LNCAP (cell line): ENCODE measurements around the gene CLPX.

Source experiments
- TF ChIP-seq, protein P1 (sequence below): fragments of 450-650 bp; IDR thresholded peaks from 2 replicates; pipeline ENCODE4 v1.5.1; 2017; ENCODE audit warnings: mild to moderate bottlenecking

CLPX gene

DNA sequence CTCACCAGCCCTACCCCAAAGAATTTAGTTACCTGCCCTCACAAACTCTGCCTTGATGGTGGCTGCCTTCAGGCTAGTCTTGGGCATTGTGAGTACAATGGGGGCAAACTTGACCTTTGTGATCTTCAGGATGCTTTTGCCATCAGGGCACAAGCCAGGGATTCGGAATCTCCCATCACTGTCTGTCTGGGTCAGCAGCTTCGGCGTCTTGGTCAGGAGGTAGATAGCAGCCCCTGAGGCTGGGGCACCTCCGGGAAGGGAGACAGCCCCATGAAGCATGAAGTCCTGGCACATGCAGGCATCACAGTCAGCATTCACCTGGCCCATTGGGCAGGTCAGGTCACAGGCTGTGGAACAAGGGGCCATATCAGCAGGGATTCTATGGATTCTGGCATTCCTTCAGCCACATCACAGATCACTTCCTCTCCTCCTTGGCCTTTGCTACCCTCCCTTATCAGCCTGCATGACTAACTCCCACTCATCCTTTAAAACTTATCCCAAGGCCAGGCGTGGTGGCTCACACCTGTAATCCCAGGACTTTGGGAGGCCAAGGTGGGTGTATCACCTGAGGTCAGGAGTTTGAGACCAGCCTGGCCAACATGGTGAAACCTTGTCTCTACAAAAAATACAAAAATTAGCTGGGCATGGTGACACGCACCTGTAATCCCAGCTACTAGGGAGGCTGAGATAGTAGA, 19.2 kb upstream of the CLPX start:
- TF ChIP-seq, protein P1, sequence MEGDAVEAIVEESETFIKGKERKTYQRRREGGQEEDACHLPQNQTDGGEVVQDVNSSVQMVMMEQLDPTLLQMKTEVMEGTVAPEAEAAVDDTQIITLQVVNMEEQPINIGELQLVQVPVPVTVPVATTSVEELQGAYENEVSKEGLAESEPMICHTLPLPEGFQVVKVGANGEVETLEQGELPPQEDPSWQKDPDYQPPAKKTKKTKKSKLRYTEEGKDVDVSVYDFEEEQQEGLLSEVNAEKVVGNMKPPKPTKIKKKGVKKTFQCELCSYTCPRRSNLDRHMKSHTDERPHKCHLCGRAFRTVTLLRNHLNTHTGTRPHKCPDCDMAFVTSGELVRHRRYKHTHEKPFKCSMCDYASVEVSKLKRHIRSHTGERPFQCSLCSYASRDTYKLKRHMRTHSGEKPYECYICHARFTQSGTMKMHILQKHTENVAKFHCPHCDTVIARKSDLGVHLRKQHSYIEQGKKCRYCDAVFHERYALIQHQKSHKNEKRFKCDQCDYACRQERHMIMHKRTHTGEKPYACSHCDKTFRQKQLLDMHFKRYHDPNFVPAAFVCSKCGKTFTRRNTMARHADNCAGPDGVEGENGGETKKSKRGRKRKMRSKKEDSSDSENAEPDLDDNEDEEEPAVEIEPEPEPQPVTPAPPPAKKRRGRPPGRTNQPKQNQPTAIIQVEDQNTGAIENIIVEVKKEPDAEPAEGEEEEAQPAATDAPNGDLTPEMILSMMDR: no peak

DNA sequence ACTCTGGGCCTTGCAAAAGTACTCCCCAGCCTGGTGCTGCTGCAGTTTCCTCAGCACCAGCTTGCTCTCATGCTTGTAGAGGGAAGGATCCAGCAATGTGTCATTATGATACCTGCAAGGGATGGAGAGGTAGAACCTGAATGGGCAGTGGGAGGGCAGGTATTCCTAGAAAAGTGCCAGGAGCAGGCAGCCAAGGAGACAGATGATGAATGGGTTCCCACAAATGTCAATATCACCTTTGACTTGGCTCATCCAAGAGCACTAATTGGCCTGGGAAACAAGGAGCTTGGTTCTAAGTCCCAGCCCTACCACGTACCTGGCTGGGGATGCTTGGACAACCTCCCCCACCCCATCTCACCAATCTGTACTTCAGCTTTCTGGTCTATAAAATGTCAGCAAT, 16.8 kb upstream of the CLPX start:
- TF ChIP-seq, protein P1: no peak

DNA sequence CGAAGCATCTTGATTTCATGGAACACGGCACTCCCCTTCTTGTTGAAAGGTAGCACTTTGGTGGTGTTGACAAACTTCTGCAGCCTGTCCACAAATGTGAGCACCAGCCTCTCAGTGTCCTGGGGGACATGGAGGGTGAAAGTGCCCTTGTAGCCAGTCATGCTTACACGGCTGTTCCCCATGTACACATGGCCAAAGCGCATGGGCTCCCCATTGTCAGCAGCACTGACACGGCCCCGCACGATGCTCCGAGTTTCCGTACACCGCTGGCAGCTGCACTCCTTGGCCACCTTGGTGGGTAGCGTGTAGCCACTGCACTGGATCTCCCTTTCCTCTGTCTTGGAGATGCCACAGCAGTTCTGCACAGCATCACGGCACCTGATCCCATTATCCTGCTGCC, 13.4 kb upstream of the CLPX start:
- TF ChIP-seq, protein P1: no peak

DNA sequence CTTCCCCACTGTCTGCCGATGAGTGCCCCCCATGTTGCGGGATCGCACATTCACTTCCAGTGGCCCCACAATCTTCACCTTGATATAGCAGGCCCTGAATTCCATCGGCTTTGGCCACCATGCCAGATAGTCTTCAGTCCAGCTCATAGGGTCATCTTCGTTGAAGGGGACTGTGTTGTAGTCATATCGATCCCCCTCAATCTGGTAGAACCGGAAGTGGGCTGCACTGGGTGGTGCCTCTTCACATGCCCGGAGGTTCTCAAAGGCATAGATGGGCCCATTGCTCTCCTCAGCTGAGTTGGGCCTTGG, 12.1 kb upstream of the CLPX start:
- TF ChIP-seq, protein P1: no peak

DNA sequence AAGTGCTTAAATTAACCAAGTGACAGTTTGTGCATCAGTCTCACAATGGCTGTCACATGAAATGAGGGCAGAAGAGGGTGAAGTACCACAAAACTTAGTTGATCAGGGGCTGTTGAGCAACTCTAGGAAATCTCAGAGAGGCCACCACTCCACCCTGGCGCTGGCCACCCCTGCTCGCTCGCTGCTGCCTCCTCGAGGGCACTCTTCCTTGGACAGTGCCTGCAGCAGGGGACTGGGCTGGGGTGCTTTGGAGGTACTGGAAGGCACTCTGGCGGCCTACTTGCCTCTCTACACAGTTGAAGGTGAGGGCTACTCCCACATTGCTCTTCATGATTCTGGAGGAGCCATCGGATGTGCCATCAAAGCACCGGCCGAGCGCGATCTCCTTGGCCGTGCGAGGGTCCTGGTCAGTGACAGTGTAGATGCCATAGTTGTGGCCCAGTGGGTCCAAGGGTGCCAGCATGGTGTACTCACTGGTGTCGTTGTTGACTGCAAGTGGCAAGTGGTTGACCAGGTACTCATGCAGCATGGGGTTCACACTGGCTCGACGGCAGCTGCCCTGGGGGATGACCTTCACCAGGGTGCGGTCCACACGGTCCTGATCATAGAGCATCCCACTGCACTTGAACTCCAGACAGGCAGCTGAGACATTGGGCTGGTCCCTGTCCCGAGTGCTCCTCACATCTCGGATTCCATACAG, 11.6 kb upstream of the CLPX start:
- TF ChIP-seq, protein P1: no peak

DNA sequence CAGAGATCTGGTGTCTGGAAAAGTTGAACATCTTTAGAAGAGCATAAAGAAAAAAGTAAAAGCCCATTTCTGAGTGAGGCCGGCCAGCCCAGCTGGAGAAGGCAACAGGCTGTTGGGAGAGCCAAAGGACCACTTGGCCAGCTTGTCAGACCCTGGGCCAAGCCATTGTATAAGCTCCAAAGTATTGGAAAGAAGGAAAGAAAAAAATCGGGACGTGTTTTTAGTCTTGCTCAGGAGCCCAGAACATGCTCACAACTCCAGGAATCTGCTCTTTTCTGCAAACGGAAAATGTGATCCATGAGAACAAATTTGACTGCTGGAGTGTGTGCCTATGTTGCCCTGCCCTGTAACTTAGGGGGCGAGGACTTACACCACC, 10.4 kb upstream of the CLPX start:
- TF ChIP-seq, protein P1: no peak

DNA sequence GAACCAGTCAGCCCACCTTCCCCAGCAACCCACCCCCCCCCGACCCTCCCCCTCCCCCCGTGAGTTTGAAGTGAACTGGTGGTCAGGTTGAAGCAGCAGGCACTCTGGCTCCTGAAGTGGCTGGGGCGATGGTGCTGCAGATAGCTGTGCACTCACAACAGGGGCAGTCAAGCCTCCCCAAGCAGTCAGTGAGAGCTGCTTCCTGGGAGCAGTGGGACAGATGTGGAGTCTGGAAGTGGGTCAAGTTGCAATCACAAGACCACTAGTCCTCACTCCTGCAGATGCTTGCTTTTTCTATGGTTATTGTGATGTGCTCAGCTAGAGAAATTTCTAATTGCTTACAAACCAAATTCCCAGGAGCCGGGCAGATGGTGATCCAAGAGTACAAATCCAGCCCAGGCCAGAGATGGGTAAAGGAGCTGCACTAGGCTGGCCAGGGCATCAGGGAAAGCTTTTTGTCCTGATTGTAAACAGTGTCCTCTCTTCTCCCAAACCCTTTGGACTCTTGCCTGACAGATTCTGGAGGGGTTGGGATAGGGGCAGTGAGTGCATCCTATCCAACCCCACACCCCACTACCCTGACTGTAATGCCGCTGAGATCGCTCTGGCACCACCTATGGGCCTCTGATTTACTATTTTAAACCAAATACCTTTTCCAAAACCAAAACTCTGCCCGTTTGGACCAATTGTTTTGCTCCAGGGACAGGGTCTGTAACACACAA, 9.8 kb upstream of the CLPX start:
- TF ChIP-seq, protein P1: no peak
